GM19023 (cell line): ENCODE results near the gene PALM2AKAP2.

Source experiments
- ATAC-seq: cut with Tn5 transposase; IDR thresholded peaks from one replicate; pipeline ENCODE4 v1.9.1; 2021; ENCODE audit warnings: mild to moderate bottlenecking, moderate library complexity; ENCODE audit not compliant: unreplicated experiment

The PALM2AKAP2 gene

DNA sequence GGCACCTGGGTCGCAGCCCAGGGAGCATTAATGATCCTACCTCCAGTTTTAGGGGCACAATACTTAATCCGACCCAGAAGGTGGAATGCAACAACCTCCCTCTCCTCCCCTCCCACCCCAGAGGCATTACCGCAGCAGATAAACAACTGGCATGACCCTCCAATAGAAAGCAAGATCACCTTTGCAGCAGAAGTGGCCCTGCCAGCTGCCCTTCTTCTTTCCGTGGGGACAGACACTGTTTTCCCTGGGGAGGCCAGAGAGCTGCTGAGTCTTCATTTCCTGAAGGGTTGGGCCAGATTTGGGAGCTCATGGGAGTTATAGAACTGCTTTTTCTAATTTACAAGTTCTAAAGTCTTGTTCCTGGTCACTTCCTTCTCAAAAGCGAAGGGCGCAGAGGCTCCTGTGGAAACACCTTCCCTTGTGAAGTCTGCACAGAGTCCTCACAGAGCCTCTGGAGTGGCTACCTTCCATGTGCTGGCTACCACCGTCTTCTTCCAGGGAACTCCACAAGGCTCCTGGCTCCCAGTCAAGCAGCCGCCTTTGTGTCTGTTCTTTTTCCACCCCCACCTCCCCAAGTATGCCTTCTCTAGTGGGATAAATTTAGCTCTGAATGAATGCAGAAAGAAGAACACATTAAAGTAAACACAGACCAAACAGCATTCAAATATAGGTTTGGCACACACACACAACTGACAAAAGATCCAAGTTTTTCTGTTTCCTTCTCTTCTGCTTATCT, 8.0 kb upstream of the PALM2AKAP2 start:
- no peak for ATAC-seq

- no peak for ATAC-seq
These were observed 4.5 kb upstream of the PALM2AKAP2 start for GRCh38 chr9:109775516-109775915.

- no peak for ATAC-seq
These were observed 3.6 kb upstream of the PALM2AKAP2 start for GRCh38 chr9:109776391-109776790.

DNA sequence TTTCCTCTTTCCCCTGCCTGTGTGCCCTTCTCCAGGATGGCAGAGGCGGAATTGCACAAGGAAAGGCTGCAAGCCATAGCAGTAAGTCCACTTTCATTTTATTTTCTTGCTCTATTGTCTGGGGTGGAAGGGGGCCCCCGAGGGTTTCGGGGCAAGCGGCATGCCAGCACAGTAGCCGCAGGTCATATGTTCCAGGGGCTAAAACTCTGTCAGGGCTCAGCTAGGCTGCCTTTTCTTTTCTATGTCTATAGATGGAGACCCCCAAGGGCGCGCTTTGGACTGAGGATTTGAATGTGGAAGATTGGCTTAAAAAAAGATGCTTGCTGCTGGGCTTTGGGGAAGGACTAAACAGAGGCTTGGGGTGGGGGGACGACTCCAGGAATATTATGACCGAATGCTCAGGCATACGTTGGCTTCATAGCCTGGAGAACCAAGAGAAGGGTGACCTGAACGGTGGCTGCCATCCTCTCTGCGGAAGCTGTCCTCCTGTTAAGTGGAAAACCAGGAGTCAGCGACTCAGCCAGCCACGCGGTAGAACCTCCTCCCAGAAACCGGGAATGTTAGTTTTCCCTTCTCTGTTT, 545 bp downstream of the PALM2AKAP2 start:
- no peak for ATAC-seq

DNA sequence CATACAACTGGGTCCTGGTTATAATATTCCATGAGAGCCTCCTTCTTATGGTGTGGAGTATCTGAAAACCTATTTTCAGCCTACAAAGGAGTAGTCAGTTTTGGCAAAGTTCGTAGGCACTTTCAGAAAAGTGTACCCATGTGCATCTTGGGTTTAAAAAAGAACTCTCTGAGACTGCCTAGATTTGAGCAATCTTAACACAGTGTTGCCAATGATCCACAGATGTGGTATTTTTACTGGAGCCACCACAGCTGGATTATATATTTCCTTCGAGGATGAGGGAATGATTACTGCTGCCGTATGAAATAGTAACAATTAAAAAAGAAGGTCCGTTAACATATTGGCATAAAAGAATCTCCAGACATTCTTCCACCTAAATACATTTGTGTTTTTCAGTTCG, 1.1 kb downstream of the PALM2AKAP2 start:
- ATAC-seq: no peak

DNA sequence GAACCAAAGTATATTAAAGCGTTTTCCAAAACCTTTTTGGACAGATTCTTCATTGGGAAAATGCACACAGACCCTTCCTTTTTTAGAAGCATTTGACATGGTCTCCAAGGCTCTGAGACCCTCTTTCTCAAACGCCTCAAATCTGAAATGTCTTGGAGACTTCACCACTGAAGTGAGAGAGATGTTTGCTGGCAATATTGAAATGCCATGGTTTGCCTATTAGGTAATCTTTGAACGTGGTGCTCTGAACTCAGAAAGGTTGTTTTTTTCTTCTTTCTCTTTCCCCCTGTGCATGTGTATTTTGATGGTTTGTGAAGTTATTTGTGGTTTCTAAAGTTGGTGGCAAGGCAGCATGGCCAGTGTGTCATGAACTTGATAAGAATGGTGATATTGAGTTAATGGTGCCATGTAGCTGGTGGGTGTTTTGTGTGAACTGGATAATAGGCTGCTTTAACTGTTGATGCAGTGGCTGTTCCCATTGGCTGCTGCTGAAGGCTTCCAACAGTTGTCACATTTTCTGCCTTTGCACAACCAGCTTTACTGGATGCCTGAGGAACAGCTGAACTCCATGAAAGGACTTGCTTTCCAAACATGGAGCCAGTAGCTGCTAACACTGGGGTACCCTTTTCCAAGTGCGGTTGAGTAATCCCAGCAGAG, 1.7 kb downstream of the PALM2AKAP2 start:
- ATAC-seq: no peak

DNA sequence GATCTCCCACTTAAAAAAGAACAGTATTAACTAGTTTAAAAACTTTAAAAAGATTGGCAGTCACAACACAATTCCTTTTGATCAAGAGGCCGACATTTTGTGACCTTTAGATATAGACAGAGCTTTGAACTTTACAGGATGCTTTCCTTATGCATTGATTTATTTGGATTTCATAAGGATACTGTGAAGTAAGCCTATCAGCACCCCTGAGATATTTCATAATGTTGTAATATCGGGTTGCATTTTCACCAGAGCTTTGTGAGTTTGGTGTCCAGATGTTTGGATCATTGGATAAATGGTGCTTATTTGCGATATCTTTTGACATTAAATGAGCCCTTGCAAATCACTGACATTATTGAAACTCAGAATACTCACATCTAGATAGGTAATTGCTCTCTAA, 7.7 kb downstream of the PALM2AKAP2 start:
- no peak for ATAC-seq

DNA sequence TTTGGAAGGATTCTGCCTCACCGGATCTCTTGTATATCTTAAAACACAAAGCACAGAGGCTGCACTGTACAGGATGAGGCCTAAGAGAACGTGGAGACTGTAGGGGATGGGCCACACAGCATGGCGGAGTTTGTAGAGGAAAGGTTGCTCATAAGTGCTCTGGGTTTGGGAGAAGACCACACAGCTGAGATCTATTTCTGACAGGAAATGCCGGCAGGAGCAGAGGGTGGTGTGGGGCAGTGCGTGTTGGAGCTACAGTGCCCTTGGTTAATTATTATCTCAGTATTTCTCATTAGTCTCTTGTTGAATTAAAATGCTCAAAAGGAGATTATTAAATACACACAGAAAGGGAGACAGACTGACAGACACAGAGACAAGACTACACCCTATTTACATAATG, 9.6 kb downstream of the PALM2AKAP2 start:
- no peak for ATAC-seq

DNA sequence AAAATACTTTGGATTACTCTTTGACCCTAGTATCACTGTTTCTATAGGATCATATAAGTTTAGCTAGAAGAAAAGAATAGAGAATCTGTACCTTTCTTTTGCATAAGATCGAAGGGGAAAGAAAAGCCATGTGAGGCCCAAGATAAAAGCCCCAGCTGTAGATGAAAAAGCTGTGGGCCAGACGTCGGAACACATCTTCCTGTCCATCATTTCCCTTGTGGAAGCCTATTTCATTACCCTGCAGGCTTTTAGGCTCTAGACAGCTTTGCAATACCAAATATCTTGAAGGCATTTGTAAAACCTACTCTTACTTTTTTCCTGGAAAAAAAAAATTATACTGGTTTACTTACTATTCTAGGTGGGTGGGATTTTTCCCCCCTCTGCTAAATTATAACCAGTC, 10.0 kb downstream of the PALM2AKAP2 start:
- ATAC-seq: no peak

DNA sequence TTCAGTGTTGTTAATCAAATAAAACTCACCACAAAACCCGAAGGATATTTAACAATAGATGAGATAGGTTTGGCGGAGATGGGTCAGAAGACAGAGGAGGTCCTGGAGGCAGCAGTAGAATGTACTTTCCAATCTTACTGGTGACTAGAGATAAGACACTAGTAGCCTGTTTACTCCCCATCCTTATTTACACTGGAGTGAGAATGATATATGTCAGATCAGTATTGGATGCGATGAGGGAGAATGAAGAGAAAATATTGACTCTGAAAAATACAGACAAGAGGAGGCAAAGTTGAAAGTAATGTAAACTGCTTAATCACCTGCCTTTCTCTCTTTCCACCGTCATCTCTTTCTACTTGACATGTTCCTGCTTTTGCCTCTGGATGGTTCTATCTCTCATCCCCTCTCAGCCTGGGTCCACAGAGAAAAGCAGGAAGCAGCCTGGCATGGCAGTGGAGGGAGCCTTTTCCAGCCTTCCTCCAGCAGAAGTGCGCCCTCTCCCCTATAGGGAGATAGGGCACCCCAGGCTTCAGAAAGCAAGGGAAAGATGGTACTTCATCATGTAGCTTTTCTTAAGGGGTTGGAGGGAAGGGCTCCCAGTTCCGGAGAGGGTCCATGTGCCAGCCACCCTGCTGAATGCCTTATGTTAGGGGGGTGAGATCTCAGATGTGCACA, 11.1 kb downstream of the PALM2AKAP2 start:
- ATAC-seq: no peak

DNA sequence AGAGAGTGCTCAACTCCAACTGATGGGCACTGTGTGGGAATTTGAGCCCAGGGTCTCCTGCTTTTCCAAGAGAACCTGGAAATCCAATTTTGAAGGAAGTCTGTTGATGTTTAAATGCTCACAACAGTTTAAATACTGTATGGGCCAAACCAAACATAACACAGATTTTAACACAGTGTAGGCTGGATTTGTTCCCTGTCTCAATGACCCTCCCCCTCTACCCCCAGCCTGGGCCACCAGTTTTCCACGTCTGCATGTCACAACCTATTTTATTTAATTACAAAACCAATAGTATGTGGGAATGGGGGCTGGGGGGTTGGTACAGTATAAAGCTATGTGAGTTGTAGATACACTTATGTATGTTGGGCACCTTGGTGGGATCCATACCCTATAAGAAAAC, 11.7 kb downstream of the PALM2AKAP2 start:
- no peak for ATAC-seq

DNA sequence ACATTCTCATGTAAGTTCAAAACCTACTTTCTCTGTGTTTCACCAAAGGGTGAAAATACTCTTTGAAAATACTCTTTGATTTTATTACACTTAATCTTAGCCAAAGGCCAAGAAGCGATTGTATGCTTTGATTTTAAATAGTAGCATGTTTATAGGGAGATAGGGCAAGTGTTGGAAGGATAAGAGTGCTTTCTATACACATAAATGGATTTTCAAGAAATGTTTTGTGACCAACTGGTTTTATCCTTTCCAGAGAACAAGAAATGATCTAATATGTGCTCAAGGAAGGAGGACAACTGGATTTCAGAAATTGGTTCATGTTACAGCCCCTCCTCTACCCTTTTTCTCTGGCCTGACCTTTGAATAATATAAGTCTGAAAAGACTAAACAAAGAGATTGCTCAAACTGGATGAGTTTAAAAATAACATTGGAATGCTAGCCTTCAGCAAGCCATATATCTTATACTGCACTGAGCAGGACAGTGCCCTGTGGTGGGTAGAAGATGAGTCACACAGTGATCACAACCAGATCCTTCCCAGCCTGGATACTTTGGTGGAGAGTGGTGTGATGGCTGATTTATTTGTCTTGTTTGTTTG, 13.1 kb downstream of the PALM2AKAP2 start:
- no peak for ATAC-seq

- no peak for ATAC-seq
These were observed 13.9 kb downstream of the PALM2AKAP2 start for GRCh38 chr9:109793921-109794320.

DNA sequence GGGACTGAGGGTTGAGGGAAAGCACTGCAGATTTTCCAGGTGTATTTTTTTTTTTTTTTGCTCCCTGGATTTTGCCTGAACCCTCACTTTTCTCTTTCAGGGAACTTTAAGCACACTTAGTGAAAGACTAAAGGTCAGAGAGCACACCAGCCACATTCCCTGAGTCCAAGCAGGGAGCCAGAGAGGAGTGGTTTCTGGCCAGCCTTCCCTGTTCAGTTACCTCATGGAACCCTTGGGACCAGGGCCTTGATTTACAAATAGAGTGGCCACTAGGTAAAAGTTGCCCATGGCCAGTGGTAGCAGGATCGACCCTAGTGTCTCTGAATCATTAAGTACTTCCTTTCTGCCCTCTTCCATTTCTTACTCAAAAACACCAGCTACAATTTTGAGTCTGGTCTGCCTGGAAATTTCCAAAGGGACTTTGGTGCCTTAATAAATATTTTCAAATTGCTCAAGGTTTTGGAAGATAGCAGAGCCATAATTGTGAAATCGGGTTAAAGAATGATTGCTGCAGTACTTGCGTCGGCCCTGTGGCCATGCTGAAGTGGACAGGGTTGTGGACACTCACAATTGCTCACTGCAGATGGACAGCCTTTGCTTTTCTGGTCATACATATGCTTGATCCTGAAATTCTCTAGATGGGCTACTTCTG, 14.5 kb downstream of the PALM2AKAP2 start:
- no peak for ATAC-seq

- ATAC-seq: no peak
These were observed 15.6 kb downstream of the PALM2AKAP2 start for GRCh38 chr9:109795613-109796012.

- ATAC-seq: no peak
These were observed 16.1 kb downstream of the PALM2AKAP2 start for GRCh38 chr9:109796078-109796477.

GRCh38 chr9:109797006-109797405, 17.0 kb downstream of the PALM2AKAP2 start:
- no peak for ATAC-seq

- ATAC-seq: no peak
These were observed 17.5 kb downstream of the PALM2AKAP2 start for GRCh38 chr9:109797509-109797908.

DNA sequence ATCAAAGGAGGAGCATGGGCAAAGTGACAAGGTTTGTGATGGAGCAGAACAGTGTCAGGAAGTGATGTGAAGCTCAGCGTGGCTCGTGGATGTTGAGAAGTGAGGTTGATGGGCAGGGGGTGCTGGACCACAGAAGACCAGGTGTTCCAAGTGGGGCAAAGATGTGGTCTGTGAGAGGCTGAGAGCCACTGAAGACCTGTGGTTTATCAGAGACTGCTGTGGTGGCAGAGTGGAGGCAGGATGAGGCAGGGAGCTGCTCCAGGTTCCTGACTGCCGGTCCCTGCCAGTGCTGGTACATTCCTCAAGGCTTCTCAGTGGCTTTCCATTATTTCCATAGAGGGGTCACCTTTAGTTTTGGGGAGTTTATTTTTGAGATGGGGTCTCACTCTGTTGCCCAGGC, 19.1 kb downstream of the PALM2AKAP2 start:
- no peak for ATAC-seq

DNA sequence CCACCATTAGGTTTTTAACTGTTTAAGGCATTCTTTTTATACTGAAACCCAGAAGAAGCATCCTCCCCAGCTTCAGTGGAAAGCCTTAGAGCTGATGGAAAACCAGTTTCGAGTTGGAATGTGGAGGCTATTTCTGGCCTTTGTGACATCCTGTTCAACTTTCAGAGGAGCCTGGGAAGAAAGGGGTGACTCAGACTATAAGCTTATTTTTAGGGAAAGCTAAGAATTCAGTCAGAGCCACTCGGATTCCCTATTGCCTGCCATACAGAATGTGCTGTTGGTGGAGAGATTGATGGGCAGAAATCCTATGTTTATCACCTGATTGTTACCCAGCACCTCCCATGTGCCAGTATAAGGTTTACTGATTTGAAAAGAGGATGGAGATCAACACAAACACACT, 19.8 kb downstream of the PALM2AKAP2 start:
- ATAC-seq: no peak

- no peak for ATAC-seq
These were observed 21.5 kb downstream of the PALM2AKAP2 start for GRCh38 chr9:109801484-109801883.
